ENCODE measurements around the gene SLC39A11. TPM values are rescaled to one million over a fixed set of nuclear protein-coding genes. Genes with fewer than 3 reads are reported as not detected.

The SLC39A11 gene
- total and polyA plus RNA-seq, 12 donors: 7.0 to 91.4 (median 22.7) TPM

- no peaks in the 10 kb centered on the region for H3K4me1 ChIP-seq (replicated peaks in 1 of 2)
- H3K27ac ChIP-seq: no peak overlapping the region
- H3K27me3 ChIP-seq: no peaks in the 10 kb centered on the region
- intact Hi-C loops (cut with DNase I): no loop called here
- no peaks in the 10 kb centered on the region for H3K36me3 ChIP-seq (replicated peaks in 1 of 2)
- no peaks in the 10 kb centered on the region for H3K9me3 ChIP-seq (replicated peaks in 1 of 3)
- no peak overlapping the region for H3K4me3 ChIP-seq
- 78 to 86% (median 85%) methylated on average over 7 of the region's 7 CpGs for WGBS, 4 donors
- DNase-seq: no peak
- no peak for TF ChIP-seq POLR2A (IDR thresholded peaks at IDR 0.05)
- TF ChIP-seq CTCF (IDR thresholded peaks at IDR 0.05): no peak
Measured at GRCh38 chr17:73123606-73124320, 31.3 kb upstream of the SLC39A11 start.

- intact Hi-C loops (cut with DNase I): no loop called here
- TF ChIP-seq CTCF (IDR thresholded peaks at IDR 0.05): no peak
- TF ChIP-seq POLR2A (IDR thresholded peaks at IDR 0.05): no peak
- 61 to 67% (median 63%) methylated on average over 4 of the region's 4 CpGs for WGBS, 4 donors
Measured at GRCh38 chr17:73122953-73123605, 30.6 kb upstream of the SLC39A11 start.

GRCh38 chr17:73121506-73121905 is 29.0 kb upstream of the SLC39A11 start:
- TF ChIP-seq POLR2A (IDR thresholded peaks at IDR 0.05): no peak
- no peak for TF ChIP-seq CTCF (IDR thresholded peaks at IDR 0.05)
- H3K4me3 ChIP-seq: no peak overlapping the region
- no peaks in the 10 kb centered on the region for H3K4me1 ChIP-seq (replicated peaks in 1 of 2)
- no peaks in the 10 kb centered on the region for H3K36me3 ChIP-seq (replicated peaks in 1 of 2)
- H3K27me3 ChIP-seq: no peaks in the 10 kb centered on the region
- H3K9me3 ChIP-seq (replicated peaks in 1 of 3): no peaks in the 10 kb centered on the region
- H3K27ac ChIP-seq: no peak overlapping the region
- intact Hi-C loops (cut with DNase I): no loop called here
- DNase-seq: no peak
- 87 to 92% (median 88%) methylated on average over 5 of the region's 5 CpGs for WGBS, 4 donors

More at GRCh38 chr17:73122953-73123605, 30.6 kb upstream of the SLC39A11 start:
- no peaks in the 10 kb centered on the region for H3K36me3 ChIP-seq (replicated peaks in 1 of 2)
- no peak for DNase-seq
- no peaks in the 10 kb centered on the region for H3K4me1 ChIP-seq (replicated peaks in 1 of 2)
- no peaks in the 10 kb centered on the region for H3K27me3 ChIP-seq
- H3K27ac ChIP-seq: no peak overlapping the region
- H3K9me3 ChIP-seq (replicated peaks in 1 of 3): no peaks in the 10 kb centered on the region
- no peak overlapping the region for H3K4me3 ChIP-seq

GRCh38 chr17:73119631-73120030 is 27.1 kb upstream of the SLC39A11 start:
- intact Hi-C loops (cut with DNase I): no loop called here
- no peak for DNase-seq
- WGBS, 4 donors: 76 to 93% (median 90%) methylated on average over 6 to 10 of the region's 10 CpGs
- no peaks in the 10 kb centered on the region for H3K9me3 ChIP-seq (replicated peaks in 1 of 3)
- no peaks in the 10 kb centered on the region for H3K27me3 ChIP-seq
- no peaks in the 10 kb centered on the region for H3K36me3 ChIP-seq (replicated peaks in 1 of 2)
- H3K4me3 ChIP-seq: no peak overlapping the region
- no peak overlapping the region for H3K27ac ChIP-seq
- TF ChIP-seq POLR2A (IDR thresholded peaks at IDR 0.05): no peak
- no peak for TF ChIP-seq CTCF (IDR thresholded peaks at IDR 0.05)
- no peaks in the 10 kb centered on the region for H3K4me1 ChIP-seq (replicated peaks in 1 of 2)
